Measurements from ENCODE around the gene ZNF223.

Gene ZNF223

DNA sequence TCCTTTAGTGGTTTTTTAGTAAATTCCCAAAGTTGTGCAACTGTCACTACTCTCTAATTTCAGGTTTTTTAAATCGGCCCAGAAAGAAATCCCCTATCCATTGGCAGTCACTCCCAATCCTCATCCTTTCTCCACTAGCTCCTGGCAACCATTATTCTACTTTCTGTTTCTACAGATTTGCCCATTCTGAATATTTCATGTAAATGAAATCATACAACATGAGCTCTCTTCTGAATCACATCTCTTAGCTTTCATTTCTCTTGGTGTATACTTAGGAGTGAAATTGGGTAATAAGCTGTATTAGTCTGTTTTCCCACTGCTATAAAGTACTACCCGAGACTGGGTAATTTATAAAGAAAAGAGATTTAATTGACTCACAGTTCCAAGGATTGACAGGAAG, 9.7 kb upstream of the ZNF223 start:
- TF ChIP-seq, protein P1, sequence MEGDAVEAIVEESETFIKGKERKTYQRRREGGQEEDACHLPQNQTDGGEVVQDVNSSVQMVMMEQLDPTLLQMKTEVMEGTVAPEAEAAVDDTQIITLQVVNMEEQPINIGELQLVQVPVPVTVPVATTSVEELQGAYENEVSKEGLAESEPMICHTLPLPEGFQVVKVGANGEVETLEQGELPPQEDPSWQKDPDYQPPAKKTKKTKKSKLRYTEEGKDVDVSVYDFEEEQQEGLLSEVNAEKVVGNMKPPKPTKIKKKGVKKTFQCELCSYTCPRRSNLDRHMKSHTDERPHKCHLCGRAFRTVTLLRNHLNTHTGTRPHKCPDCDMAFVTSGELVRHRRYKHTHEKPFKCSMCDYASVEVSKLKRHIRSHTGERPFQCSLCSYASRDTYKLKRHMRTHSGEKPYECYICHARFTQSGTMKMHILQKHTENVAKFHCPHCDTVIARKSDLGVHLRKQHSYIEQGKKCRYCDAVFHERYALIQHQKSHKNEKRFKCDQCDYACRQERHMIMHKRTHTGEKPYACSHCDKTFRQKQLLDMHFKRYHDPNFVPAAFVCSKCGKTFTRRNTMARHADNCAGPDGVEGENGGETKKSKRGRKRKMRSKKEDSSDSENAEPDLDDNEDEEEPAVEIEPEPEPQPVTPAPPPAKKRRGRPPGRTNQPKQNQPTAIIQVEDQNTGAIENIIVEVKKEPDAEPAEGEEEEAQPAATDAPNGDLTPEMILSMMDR (IDR thresholded peaks at IDR 0.05; ENCODE audit: extremely low read depth, missing control alignments): no peak
- DNase-seq (ENCODE audit: low spot score): no peak

GRCh38 chr19:44050740-44051649, 841 bp upstream of the ZNF223 start:
- DNase-seq (ENCODE audit: low spot score): no peak
- TF ChIP-seq, protein P1 (IDR thresholded peaks at IDR 0.05; ENCODE audit: extremely low read depth, missing control alignments): no peak

GRCh38 chr19:44055870-44056269, 4.0 kb downstream of the ZNF223 start:
- TF ChIP-seq, protein P1 (IDR thresholded peaks at IDR 0.05; ENCODE audit: extremely low read depth, missing control alignments): no peak
- DNase-seq (ENCODE audit: low spot score): no peak

DNA sequence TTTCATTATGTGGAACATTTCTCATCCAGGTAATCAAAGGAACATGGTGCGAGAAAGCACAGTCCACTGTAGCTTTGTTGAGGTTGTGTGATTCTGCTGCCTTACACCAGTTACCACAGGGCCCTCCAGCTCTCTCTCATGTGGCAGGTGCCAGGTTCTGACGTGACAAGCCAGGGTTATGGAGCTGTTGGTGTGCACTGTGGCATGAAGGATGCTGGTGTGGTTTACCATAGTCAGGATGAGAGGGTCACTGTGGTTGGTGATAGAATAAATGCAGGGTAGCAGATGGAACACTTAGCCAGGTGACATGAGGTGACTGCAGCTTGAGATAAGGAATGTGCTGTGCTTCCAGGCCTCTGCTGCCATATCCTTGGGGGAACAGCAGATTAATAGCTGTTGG, 7.4 kb downstream of the ZNF223 start:
- TF ChIP-seq, protein P1 (IDR thresholded peaks at IDR 0.05; ENCODE audit: extremely low read depth, missing control alignments): no peak
- DNase-seq (ENCODE audit: low spot score): no peak

DNA sequence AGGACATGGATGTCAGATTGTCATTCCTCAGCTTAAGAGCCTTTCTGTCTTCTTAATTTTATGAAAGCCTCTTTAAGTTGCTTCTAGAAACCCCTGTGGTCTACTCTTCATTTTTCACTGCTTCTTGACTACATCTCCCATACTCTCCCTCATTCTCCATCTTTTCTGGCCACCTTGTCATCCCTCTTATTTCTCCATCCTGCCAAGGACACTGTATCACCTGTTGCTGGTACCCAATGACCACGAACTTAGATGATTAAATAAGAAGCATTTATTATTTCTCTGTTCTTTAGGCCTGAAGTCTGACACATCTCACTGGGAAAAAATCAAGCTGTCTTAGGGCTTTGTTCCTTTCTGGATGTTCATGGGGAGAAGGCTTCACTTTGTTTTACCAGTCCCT, 9.2 kb downstream of the ZNF223 start:
- no peak for DNase-seq (ENCODE audit: low spot score)
- TF ChIP-seq, protein P1 (IDR thresholded peaks at IDR 0.05; ENCODE audit: extremely low read depth, missing control alignments): no peak

DNA sequence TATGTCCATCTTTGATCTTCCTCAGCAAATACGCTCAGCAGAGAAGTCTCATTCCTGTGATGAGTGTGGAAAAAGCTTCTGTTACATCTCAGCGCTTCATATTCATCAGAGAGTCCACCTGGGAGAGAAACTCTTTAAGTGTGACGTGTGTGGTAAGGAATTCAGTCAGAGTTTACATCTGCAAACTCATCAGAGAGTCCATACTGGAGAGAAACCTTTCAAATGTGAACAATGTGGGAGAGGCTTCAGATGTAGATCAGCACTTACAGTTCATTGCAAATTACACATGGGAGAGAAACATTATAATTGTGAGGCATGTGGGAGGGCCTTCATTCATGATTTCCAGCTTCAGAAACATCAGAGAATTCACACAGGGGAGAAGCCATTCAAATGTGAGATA, 14.5 kb downstream of the ZNF223 start:
- TF ChIP-seq, protein P1 (IDR thresholded peaks at IDR 0.05; ENCODE audit: extremely low read depth, missing control alignments): no peak
- DNase-seq (ENCODE audit: low spot score): no peak

- TF ChIP-seq, protein P1 (IDR thresholded peaks at IDR 0.05; ENCODE audit: extremely low read depth, missing control alignments): no peak
- no peak for DNase-seq (ENCODE audit: low spot score)
These were observed 17.6 kb downstream of the ZNF223 start for GRCh38 chr19:44069415-44069814.
